LNCaP clone FGC (cell line): ENCODE results near the gene MAGI1.

ENCODE experiments used
- DNase-seq: peaks from one replicate; pipeline ENCODE4 v3.0.0-alpha.2; 2011; ENCODE audit warnings: low read depth
- H3K4me3 ChIP-seq: 2 replicates; pipeline ENCODE4 v1.5.1; 2011; ENCODE audit warnings: mild to moderate bottlenecking, low read depth, low read length, control low read depth
- TF ChIP-seq, protein P1 (sequence below): IDR thresholded peaks from 2 replicates; pipeline ENCODE4 v1.5.1; 2012; ENCODE audit warnings: mild to moderate bottlenecking; ENCODE audit not compliant: control insufficient read depth, insufficient read depth; ENCODE audit errors: extremely low read depth

MAGI1 gene

GRCh38 chr3:65951836-65952505 is 86.7 kb downstream of the MAGI1 start:
- TF ChIP-seq, protein P1, sequence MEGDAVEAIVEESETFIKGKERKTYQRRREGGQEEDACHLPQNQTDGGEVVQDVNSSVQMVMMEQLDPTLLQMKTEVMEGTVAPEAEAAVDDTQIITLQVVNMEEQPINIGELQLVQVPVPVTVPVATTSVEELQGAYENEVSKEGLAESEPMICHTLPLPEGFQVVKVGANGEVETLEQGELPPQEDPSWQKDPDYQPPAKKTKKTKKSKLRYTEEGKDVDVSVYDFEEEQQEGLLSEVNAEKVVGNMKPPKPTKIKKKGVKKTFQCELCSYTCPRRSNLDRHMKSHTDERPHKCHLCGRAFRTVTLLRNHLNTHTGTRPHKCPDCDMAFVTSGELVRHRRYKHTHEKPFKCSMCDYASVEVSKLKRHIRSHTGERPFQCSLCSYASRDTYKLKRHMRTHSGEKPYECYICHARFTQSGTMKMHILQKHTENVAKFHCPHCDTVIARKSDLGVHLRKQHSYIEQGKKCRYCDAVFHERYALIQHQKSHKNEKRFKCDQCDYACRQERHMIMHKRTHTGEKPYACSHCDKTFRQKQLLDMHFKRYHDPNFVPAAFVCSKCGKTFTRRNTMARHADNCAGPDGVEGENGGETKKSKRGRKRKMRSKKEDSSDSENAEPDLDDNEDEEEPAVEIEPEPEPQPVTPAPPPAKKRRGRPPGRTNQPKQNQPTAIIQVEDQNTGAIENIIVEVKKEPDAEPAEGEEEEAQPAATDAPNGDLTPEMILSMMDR: no peak
- no peak for DNase-seq
- no peak overlapping the region for H3K4me3 ChIP-seq

- DNase-seq: no peak
- no peak overlapping the region for H3K4me3 ChIP-seq
- TF ChIP-seq, protein P1: no peak
Measured at GRCh38 chr3:65950340-65951326, 88.1 kb downstream of the MAGI1 start.

DNA sequence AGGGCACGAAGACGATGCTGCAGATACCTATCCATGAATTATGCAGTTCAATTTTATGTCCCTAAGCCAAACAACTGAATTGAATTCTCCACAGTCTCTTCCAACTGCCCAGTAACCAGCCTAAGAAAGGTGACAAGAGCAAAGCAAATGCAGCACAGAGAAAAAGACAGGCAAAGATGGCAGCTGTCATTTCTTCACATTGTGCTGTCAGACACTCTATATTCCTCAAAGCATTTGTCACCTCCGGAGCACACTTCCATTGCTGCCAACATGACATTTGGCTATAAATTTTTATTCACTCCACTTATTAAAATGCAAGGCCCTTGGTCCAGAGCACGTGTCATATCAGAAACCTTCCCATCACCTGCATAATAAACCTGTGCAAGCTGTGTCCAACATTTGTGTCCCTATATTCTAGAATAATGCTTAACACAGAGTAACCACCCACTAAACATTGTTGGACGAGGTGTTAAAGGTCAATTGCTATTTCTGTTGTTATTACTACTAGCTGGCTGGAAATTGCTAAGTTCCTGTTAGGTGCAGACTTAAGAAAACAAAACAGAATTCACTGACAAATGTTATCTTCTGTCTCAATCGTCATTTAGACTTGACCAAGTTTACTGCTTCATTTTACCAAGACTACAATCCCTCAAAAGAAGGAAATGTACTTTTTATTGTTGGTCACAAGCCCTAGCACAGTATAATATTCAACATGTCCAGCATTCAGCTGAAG is 89.7 kb downstream of the MAGI1 start:
- no peak for DNase-seq
- TF ChIP-seq, protein P1: no peak
- no peak overlapping the region for H3K4me3 ChIP-seq

DNA sequence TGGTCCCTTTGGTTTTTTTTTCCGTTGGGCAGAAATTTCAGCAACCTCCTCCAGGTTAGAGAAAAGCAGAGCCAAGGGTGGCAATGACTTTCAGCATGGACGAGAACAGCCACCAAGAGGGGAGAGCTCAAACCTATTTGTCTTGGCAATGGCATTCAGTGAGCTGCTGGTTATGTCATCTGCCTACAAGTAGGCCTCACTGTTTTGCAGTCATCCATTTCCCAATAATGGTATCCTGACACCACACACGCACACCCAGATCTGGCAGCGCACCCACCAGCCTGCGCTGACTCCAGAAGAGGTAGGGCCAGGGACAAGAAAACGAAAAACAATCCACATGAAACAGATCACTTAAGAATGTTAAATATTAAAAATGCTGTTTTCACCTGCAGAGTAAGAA is 92.3 kb downstream of the MAGI1 start:
- no peak overlapping the region for H3K4me3 ChIP-seq
- DNase-seq: no peak
- TF ChIP-seq, protein P1: no peak

GRCh38 chr3:65945953-65946352 is 92.8 kb downstream of the MAGI1 start:
- no peak overlapping the region for H3K4me3 ChIP-seq
- no peak for DNase-seq
- TF ChIP-seq, protein P1: no peak

GRCh38 chr3:65945480-65945879 is 93.2 kb downstream of the MAGI1 start:
- H3K4me3 ChIP-seq: no peak overlapping the region
- TF ChIP-seq, protein P1: no peak
- DNase-seq: no peak
